GM23338 (cell line): ENCODE data around the gene PCK2. TPM values are rescaled to one million over a fixed set of nuclear protein-coding genes. Genes with fewer than 3 reads are reported as not detected.
A peak's percentile ranks its signal among the peaks of the same experiment; 100 is the strongest.

ENCODE experiments used
- ATAC-seq: fragments of 200-7000 bp; cut with Tn5 transposase; 3 replicates; pipeline ENCODE4 v1.9.1; 2020
- DNase-seq: peaks from one replicate; pipeline ENCODE4 v3.0.0-alpha.2; 2015; ENCODE audit warnings: low spot score
- H2AFZ ChIP-seq: fragments of 200-600 bp; sonication (generic); 2 replicates; pipeline ENCODE4 v1.8.0; 2016; ENCODE audit warnings: antibody characterized with exemption, mild to moderate bottlenecking, moderate library complexity
- H3F3A ChIP-seq: fragments of 200-600 bp; sonication (generic); replicated peaks from 2 replicates; pipeline ENCODE4 v1.8.0; 2017; ENCODE audit warnings: antibody characterized with exemption, mixed run types, low read depth
- H3K27ac ChIP-seq: fragments of 200-600 bp; sonication (generic); 2 replicates; pipeline ENCODE4 v1.6.1; 2016; ENCODE audit warnings: low read depth
- H3K27me3 ChIP-seq: fragments of 200-600 bp; sonication (generic); 2 replicates; pipeline ENCODE4 v1.8.0; 2016; ENCODE audit warnings: mild to moderate bottlenecking, mixed run types, moderate library complexity; ENCODE audit not compliant: insufficient read depth
- H3K36me3 ChIP-seq: fragments of 200-600 bp; sonication (generic); 2 replicates; pipeline ENCODE4 v1.8.0; 2016; ENCODE audit warnings: mild to moderate bottlenecking; ENCODE audit not compliant: insufficient read depth
- H3K4me1 ChIP-seq: fragments of 200-600 bp; sonication (generic); 2 replicates; pipeline ENCODE4 v1.8.0; 2016; ENCODE audit warnings: mild to moderate bottlenecking, moderate library complexity; ENCODE audit not compliant: insufficient read depth
- H3K4me2 ChIP-seq: fragments of 200-600 bp; sonication (generic); 2 replicates; pipeline ENCODE4 v1.7.1; 2017; ENCODE audit warnings: mixed run types
- H3K4me3 ChIP-seq: fragments of 200-600 bp; sonication (generic); 2 replicates; pipeline ENCODE4 v1.6.1; 2016; ENCODE audit warnings: mixed run types
- H3K79me2 ChIP-seq: fragments of 200-600 bp; sonication (generic); replicated peaks from 2 replicates; pipeline ENCODE4 v1.8.0; 2017; ENCODE audit warnings: mild to moderate bottlenecking; ENCODE audit not compliant: insufficient read depth
- H3K9me2 ChIP-seq: fragments of 200-600 bp; sonication (generic); 2 replicates; pipeline ENCODE4 v1.8.0; 2017; ENCODE audit not compliant: insufficient read depth
- H4K20me1 ChIP-seq: fragments of 200-600 bp; sonication (generic); replicated peaks from 2 replicates; pipeline ENCODE4 v1.8.0; 2017; ENCODE audit warnings: mild to moderate bottlenecking; ENCODE audit not compliant: insufficient read depth
- H3K27ac Mint-ChIP-seq: 2 replicates; pipeline ENCODE4 v1.8.0; 2020; ENCODE audit warnings: inconsistent platforms, mild to moderate bottlenecking, moderate library complexity, mixed read lengths
- H3K27me3 Mint-ChIP-seq: 3 replicates; pipeline ENCODE4 v1.8.0; 2022; ENCODE audit warnings: low read depth, mild to moderate bottlenecking, moderate library complexity, mixed read lengths, inconsistent platforms; ENCODE audit not compliant: insufficient read depth, poor library complexity
- H3K36me3 Mint-ChIP-seq: 3 replicates; pipeline ENCODE4 v1.8.0; 2021; ENCODE audit warnings: low read depth, mild to moderate bottlenecking, inconsistent platforms, moderate library complexity, mixed read lengths
- H3K4me1 Mint-ChIP-seq: 3 replicates; pipeline ENCODE4 v1.8.0; 2020; ENCODE audit warnings: mild to moderate bottlenecking, inconsistent platforms, mixed read lengths
- H3K4me3 Mint-ChIP-seq: 3 replicates; pipeline ENCODE4 v1.8.0; 2021; ENCODE audit warnings: moderate library complexity, mild to moderate bottlenecking, inconsistent platforms, mixed read lengths
- H3K9me3 Mint-ChIP-seq: 3 replicates; pipeline ENCODE4 v1.8.0; 2020; ENCODE audit warnings: moderate library complexity, mild to moderate bottlenecking, inconsistent platforms, mixed read lengths
- CTCF ChIP-seq, 2 experiments: fragments of 200-600 bp in 1 of 2; sonication (generic) in 1 of 2; conservative IDR thresholded peaks; 2 replicates each; pipeline versions ENCODE4 v1.5.1 to v1.6.1; 2016 to 2017; ENCODE audit warnings: antibody characterized with exemption in 2 of 2, low read depth in 2 of 2, mild to moderate bottlenecking in 2 of 2, moderate library complexity in 1 of 2
- ETS1 ChIP-seq: IDR thresholded peaks from 2 replicates; pipeline ENCODE4 v1.6.1; 2016; ENCODE audit warnings: antibody characterized with exemption
- EZH2phosphoT487 ChIP-seq: fragments of 200-600 bp; sonication (generic); IDR thresholded peaks from one replicate; pipeline ENCODE4 v1.8.1; 2018; ENCODE audit warnings: antibody characterized with exemption; ENCODE audit not compliant: unreplicated experiment
- POLR2AphosphoS5 ChIP-seq: IDR thresholded peaks from 2 replicates; pipeline ENCODE4 v1.6.1; 2016; ENCODE audit warnings: antibody characterized with exemption, low read depth
- REST ChIP-seq: IDR thresholded peaks from one replicate; pipeline ENCODE4 v1.6.1; 2018; ENCODE audit warnings: antibody characterized with exemption; ENCODE audit not compliant: unreplicated experiment
- STAT1 ChIP-seq: IDR thresholded peaks from one replicate; pipeline ENCODE4 v1.6.1; 2016; ENCODE audit warnings: antibody characterized with exemption; ENCODE audit not compliant: unreplicated experiment
- ZNF114 ChIP-seq: fragments of 250-450 bp; sonication (Bioruptor Pico); IDR thresholded peaks from 2 replicates; pipeline ENCODE4 v1.5.0; 2020; ENCODE audit warnings: mild to moderate bottlenecking, moderate library complexity
- ZNF331 ChIP-seq: fragments of 250-450 bp; sonication (Bioruptor Pico); IDR thresholded peaks from 2 replicates; pipeline ENCODE4 v1.5.0; 2020; ENCODE audit warnings: low read depth, mild to moderate bottlenecking, moderate library complexity
- ZNF462 ChIP-seq: fragments of 250-450 bp; sonication (Bioruptor Pico); IDR thresholded peaks from 2 replicates; pipeline ENCODE4 v1.5.0; 2020; ENCODE audit warnings: mild to moderate bottlenecking, moderate library complexity
- polyA plus RNA-seq: library from polyadenylated mRNA; unstranded; fragments of >200 nt; fragmentation: Nextera tagmentation; extraction: Ambion mirVana; gene quantifications from 2 replicates; pipeline ENCODE4 v1.2.1, GENCODE V29; 2016
- total RNA-seq: library from RNA; depleted of rRNA; stranded (reverse); fragments of >200 nt; shearing (Covaris generic); gene quantifications from 2 replicates; pipeline ENCODE4 v1.2.3, GENCODE V29; 2014

PCK2 gene
- total and polyA plus RNA-seq, 2 experiments from 2014 or later: 53.5 to 103 TPM

- no peak for TF ChIP-seq REST
- no peak for TF ChIP-seq ZNF114 (CRISPR knock-in tag)
- TF ChIP-seq ETS1: no peak
- no peak for TF ChIP-seq POLR2AphosphoS5
- TF ChIP-seq STAT1: no peak
- TF ChIP-seq CTCF (conservative IDR thresholded peaks at IDR 0.05; ENCODE audit: low read depth in 2 of 2): no peak
- TF ChIP-seq EZH2phosphoT487: no peak
Measured at GRCh38 chr14:24089890-24090289, 4.2 kb upstream of the PCK2 start (continued).

GRCh38 chr14:24092110-24092504 lies 2.0 kb upstream of the PCK2 start:
- Mint-ChIP-seq H3K27ac (peak overlapping the region; percentile 100; the same call in 1 of the 2 replicates), H3K9me3 (peaks cover 3% of the 10 kb centered on the region; the same call in 2 of the 3 replicates)
- TF ChIP-seq ZNF331 (CRISPR knock-in tag): no peak
- no peak for TF ChIP-seq ZNF462
- no peak for TF ChIP-seq EZH2phosphoT487

More at GRCh38 chr14:24092110-24092504, 2.0 kb upstream of the PCK2 start:
- no peak overlapping the region; the same call in 2 of the 3 replicates for H3K4me3 Mint-ChIP-seq
- Histone ChIP-seq H4K20me1 (no peaks in the 10 kb centered on the region), H3K9me2 (peaks cover 8% of the 10 kb centered on the region), H3K4me1 (peaks cover 18% of the 10 kb centered on the region), H3F3A (peaks cover 15% of the 10 kb centered on the region), H3K27ac (no peak overlapping the region), H3K36me3 (no peaks in the 10 kb centered on the region), H3K4me3 (no peak overlapping the region), H3K79me2 (peaks cover 22% of the 10 kb centered on the region), H3K4me2 (no peak overlapping the region), H2AFZ (no peak overlapping the region), H3K27me3 (no peaks in the 10 kb centered on the region)
- DNase-seq: no peak
- H3K4me1 Mint-ChIP-seq: peaks cover 38% of the 10 kb centered on the region
- ATAC-seq: no peak
- H3K27me3 Mint-ChIP-seq: peaks cover 24% of the 10 kb centered on the region
- H3K36me3 Mint-ChIP-seq: peaks cover 31% of the 10 kb centered on the region
